Erythroblast (primary cell): ENCODE data around the gene PPP2R1A.

Source experiments
- DNase-seq, 2 experiments: peaks; one replicate each; lab custom pipeline; 2025; lab: John Stamatoyannopoulos, UW
- GATA1 ChIP-seq: IDR thresholded peaks from 2 replicates; pipeline ENCODE4 v1.6.1; 2011; ENCODE audit warnings: low read depth, mild to moderate bottlenecking, control low read depth, low read length, moderate library complexity
- POLR2A ChIP-seq: IDR thresholded peaks from 2 replicates; pipeline ENCODE4 v1.6.1; 2011; ENCODE audit warnings: mild to moderate bottlenecking, low read length

Gene PPP2R1A

GRCh38 chr19:52216401-52216800 is 26.5 kb downstream of the PPP2R1A start:
- TF ChIP-seq GATA1 (no peak), POLR2A (no peak)
- DNase-seq: no peak

DNA sequence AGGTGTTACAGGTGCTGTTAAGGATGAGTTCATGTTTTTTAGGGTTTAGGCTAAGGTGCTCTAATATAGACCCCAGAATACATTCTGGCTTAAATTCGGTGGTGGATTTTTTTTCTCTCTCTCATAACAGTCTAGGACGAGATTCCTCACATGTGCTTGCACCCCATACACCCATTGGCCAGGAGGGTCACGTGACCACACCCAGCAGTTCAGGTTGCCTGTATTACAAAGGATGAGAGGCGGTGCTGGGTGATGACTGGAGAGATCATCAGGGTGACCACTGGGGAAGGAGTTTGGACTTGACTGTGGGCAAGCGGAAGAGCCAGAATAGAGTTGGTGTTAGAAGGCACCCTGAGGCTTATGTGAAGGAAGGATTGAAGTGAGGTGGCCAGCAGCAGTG is 27.7 kb downstream of the PPP2R1A start:
- DNase-seq: no peak
- TF ChIP-seq POLR2A: no peak
- TF ChIP-seq GATA1: no peak

- DNase-seq: no peak
- no peak for TF ChIP-seq GATA1
- no peak for TF ChIP-seq POLR2A
Measured at GRCh38 chr19:52219611-52220010, 29.8 kb downstream of the PPP2R1A start.

DNA sequence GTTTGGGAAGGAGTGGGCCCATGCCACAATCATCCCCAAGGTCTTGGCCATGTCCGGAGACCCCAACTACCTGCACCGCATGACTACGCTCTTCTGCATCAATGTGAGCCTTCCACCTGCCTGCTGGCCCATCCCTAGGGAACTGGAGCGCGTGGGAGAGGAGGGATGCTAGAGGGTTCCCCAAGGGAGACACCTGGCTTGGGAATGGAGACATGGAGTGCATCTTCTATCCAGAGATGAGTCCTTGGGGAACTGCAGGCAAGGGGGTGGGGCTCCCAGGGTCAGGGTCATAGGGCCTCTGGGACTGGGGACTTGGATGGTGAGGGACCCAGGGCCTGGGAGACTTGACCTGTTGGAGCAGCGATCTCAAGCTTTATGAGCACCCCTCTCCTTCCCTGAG is 31.2 kb downstream of the PPP2R1A start:
- TF ChIP-seq GATA1 (no peak), POLR2A (no peak)
- no peak for DNase-seq

DNA sequence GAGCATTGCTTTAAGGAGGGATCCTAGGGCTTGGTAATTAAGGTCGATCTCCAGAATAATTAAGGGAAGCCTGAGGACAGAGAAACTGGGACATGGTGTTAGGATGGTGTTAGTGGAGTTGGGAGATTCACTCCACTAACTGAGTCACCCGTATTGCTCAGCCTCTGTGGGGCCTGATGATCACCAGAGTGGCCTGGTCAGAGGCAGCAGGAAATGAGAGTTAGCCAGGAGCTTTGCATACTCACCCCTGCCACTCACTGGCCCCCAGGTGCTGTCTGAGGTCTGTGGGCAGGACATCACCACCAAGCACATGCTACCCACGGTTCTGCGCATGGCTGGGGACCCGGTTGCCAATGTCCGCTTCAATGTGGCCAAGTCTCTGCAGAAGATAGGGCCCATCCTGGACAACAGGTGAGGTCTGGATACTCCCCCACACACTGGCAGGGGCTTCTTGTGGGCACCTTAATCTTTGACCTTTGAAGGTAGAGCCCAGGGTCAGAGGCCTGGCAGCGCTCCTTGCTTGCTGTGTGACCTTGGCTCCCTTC is 32.1 kb downstream of the PPP2R1A start:
- no peak for DNase-seq
- no peak for TF ChIP-seq POLR2A
- no peak for TF ChIP-seq GATA1

DNA sequence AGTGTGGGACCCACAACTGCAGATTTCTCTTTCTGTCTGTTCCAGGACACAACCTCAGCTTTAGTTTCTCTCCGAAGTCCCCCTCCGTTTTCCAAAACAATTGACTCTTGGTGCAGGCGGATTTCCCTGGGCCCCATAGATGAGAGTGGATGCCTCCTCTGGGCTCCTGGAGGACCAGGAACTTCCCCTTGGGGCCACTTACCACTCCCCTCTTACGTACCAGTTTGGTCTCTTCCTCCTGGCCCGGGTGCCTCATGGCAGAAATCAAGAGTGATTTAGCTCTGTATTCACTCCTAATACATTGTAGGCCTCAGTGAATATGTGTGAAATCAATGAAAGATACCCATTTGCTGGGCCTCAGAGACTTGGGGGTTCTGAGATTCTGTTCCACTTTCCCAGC is 34.4 kb downstream of the PPP2R1A start:
- no peak for DNase-seq
- no peak for TF ChIP-seq GATA1
- no peak for TF ChIP-seq POLR2A

- DNase-seq: no peak
- no peak for TF ChIP-seq POLR2A
- TF ChIP-seq GATA1: no peak
Measured at GRCh38 chr19:52226652-52227051, 36.8 kb downstream of the PPP2R1A start.

DNA sequence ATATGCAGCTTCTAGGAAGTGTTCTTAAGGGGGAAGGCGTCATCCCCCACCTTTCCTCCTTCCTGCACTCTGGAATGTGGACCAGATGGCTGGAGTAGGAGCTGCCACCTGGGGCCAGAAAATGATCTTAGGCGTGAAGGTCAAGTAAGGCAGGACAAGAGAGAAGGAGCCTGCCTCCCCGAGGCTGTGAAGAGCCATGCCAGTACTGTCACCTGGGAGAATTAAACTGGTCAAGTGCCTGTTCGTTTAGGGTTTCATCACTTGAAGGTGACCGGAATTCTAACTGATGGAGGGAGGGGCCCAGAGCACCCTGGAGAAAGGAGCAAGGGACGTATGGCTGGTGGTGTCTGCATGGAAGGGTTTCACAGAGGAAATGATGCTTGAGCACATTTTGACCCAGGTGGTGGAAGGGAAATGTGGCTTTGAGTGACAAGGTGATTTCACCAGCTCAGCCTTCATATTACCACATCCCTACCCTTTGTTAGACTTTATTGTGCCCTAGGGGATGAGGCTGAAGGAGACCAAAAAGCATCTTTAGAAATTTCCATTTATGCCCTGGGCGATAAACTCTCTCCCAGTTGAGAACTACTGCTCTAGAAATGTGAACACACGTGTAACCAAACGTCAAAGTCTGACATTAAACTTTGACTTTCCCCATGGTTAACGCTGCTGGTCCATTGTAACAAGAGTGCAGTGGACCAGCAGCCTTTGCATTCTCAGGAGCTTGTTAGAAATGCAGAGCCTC is 37.5 kb downstream of the PPP2R1A start:
- no peak for DNase-seq
- TF ChIP-seq GATA1: no peak
- no peak for TF ChIP-seq POLR2A

DNA sequence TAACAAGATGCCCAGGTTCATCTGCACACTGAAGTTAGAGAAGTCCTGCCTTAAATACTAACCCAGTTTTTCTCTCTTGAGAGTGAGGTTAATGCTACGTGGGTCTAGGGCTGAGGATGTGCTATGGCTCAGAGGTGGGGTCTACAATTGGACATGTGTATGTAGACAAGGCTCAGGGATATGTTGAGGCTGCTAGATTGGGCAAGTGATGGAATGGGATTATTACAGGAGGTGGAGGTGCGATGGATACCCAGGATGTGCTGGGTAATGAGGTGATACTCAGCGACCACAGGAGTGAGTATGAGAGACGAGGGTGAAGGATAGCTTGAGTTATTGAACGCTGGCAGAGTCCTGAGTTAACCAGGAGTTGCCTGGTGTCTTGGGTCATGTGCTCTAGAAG is 38.1 kb downstream of the PPP2R1A start:
- no peak for TF ChIP-seq GATA1
- TF ChIP-seq POLR2A: no peak
- no peak for DNase-seq

DNA sequence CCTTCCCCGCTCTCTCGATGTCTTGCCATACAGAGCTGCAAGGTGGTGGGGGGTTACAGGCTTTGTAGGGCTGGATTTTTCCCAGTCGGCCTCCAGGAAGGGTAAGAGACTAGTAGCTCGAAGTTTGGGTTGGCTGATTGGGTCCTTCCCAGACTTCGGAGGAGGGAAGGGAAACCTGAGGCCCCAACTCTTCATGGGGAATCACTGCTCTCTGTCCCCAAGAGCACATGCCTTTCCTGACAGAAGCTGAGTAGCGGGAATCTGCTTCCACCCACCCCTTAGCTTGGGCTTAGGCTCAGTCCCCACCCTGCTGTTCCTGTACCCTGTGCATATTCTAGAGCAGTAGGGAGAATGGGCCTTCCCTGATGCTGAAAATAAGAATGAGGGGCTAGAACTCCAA is 39.7 kb downstream of the PPP2R1A start:
- no peak for DNase-seq
- TF ChIP-seq POLR2A (no peak), GATA1 (no peak)

- no peak for TF ChIP-seq POLR2A
- no peak for TF ChIP-seq GATA1
- DNase-seq: no peak
Measured at GRCh38 chr19:52230685-52231084, 40.8 kb downstream of the PPP2R1A start.

DNA sequence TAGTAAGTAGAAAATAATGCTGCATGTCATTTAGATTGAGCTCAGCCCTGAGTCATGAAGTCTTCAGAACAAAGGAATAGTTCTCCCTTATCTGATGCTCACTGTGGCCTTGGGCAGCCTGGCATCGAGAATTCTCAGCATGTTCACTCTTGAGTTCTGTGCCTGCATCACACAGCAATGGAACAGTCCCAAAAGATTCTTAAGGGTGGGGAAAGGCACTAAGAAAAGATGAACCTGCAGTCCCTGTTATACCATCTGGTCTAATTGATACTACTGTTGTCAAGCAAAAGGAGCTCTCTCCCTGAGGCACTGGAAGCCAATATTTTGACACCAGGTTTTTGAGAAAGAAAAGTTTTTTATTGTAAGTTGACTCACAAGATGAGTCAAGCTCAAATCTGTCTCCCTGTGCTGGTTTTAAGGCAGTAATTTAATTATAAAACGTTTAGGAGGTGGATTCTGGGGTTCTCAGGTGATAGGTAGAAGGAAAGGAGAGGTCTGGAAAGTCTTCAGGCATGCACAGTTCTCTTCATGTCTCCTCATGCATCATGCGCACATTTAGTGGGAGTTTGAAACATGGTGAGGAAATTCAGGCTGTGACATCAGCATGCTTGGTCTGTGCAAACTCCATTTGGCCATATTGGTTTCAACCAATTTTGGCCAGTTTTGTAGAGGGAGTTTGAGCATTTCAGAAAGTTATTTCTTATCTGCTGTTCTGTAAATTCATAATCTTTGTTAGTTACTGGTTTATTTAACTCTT is 41.5 kb downstream of the PPP2R1A start:
- no peak for DNase-seq
- no peak for TF ChIP-seq GATA1
- no peak for TF ChIP-seq POLR2A

- TF ChIP-seq POLR2A: no peak
- no peak for TF ChIP-seq GATA1
- no peak for DNase-seq
Measured at GRCh38 chr19:52234406-52234805, 44.6 kb downstream of the PPP2R1A start.

- DNase-seq: no peak
Measured at GRCh38 chr19:52237197-52237596, 47.3 kb downstream of the PPP2R1A start.

More at GRCh38 chr19:52237197-52237596, 47.3 kb downstream of the PPP2R1A start:
- TF ChIP-seq GATA1: no peak
- no peak for TF ChIP-seq POLR2A
